Neural crest cell (in vitro differentiated cells): ENCODE data around the gene DOK6. TPM values are rescaled to one million over a fixed set of nuclear protein-coding genes. Genes with fewer than 3 reads are reported as not detected.
A peak's percentile ranks its signal among the peaks of the same experiment; 100 is the strongest.

Source experiments
- DNase-seq: peaks from one replicate; pipeline ENCODE4 v3.0.0; 2021; ENCODE audit warnings: low read depth, mixed read lengths, low spot score
- H3K27ac Mint-ChIP-seq: one replicate; pipeline ENCODE4 v1.8.0; 2021; ENCODE audit warnings: mild to moderate bottlenecking, mixed read lengths; ENCODE audit not compliant: unreplicated experiment
- H3K27me3 Mint-ChIP-seq: 2 replicates; pipeline ENCODE4 v1.8.0; 2021; ENCODE audit warnings: low read depth, mild to moderate bottlenecking, mixed read lengths
- H3K36me3 Mint-ChIP-seq: 2 replicates; pipeline ENCODE4 v1.8.0; 2021; ENCODE audit warnings: low read depth, mild to moderate bottlenecking, mixed read lengths
- H3K4me1 Mint-ChIP-seq: 2 replicates; pipeline ENCODE4 v1.8.0; 2021; ENCODE audit warnings: mixed read lengths
- H3K4me3 Mint-ChIP-seq: one replicate; pipeline ENCODE4 v1.8.0; 2021; ENCODE audit warnings: mild to moderate bottlenecking, mixed read lengths
- H3K9me3 Mint-ChIP-seq: 2 replicates; pipeline ENCODE4 v1.8.0; 2021; ENCODE audit warnings: mixed read lengths
- CTCF ChIP-seq: fragments of 200-600 bp; sonication (generic); conservative IDR thresholded peaks from 2 replicates; pipeline ENCODE4 v1.5.0; 2021; ENCODE audit warnings: antibody characterized with exemption, mild to moderate bottlenecking
- total RNA-seq: library from RNA; stranded (reverse); gene quantifications from 2 replicates; pipeline ENCODE4 v1.2.1, GENCODE V29; 2021

The DOK6 gene
- total RNA-seq, 1 donor from 2014 or later, result 3.6 TPM

- no peak overlapping the region for H3K27ac Mint-ChIP-seq
- no peak for DNase-seq
- no peaks in the 10 kb centered on the region for H3K9me3 Mint-ChIP-seq
- H3K4me1 Mint-ChIP-seq, result no peaks in the 10 kb centered on the region
- TF ChIP-seq CTCF, result no peak
- no peaks in the 10 kb centered on the region for H3K36me3 Mint-ChIP-seq
- H3K27me3 Mint-ChIP-seq, result no peaks in the 10 kb centered on the region
- H3K4me3 Mint-ChIP-seq, result no peak overlapping the region
Observed at GRCh38 chr18:69388222-69388621, 12.5 kb upstream of the DOK6 start.

GRCh38 chr18:69397096-69397495 lies 3.6 kb upstream of the DOK6 start:
- H3K27ac Mint-ChIP-seq, result no peak overlapping the region
- H3K4me1 Mint-ChIP-seq, result peaks cover 17% of the 10 kb centered on the region
- no peak for TF ChIP-seq CTCF
- peaks cover 21% of the 10 kb centered on the region for H3K27me3 Mint-ChIP-seq
- peak overlapping the region; percentile 24 for H3K4me3 Mint-ChIP-seq
- DNase-seq, result no peak
- H3K36me3 Mint-ChIP-seq, result no peaks in the 10 kb centered on the region
- no peaks in the 10 kb centered on the region for H3K9me3 Mint-ChIP-seq

GRCh38 chr18:69399253-69399652 lies 1.4 kb upstream of the DOK6 start:
- Mint-ChIP-seq H3K27me3 (peaks cover 39% of the 10 kb centered on the region), H3K27ac (no peak overlapping the region), H3K4me3 (peak overlapping the region; percentile 66), H3K4me1 (peaks cover 25% of the 10 kb centered on the region), H3K9me3 (no peaks in the 10 kb centered on the region), H3K36me3 (no peaks in the 10 kb centered on the region)
- no peak for TF ChIP-seq CTCF
- no peak for DNase-seq

DNA sequence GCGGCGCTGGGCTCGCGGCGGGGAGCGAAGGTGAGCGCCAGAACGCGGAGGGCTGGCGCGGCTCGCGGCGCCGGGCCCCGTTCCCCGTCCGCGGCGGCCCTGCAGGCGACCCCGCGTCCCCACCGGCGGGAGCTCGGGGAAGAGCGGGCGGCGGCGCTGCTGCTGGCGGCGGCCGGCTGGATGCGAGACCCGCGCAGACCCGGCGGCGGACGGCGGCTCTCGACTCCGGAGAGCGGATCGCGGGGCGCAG lies 213 bp downstream of the DOK6 start:
- no peak for DNase-seq
- Mint-ChIP-seq H3K27me3 (peaks cover 47% of the 10 kb centered on the region), H3K36me3 (no peaks in the 10 kb centered on the region), H3K4me3 (peak overlapping the region; percentile 90), H3K9me3 (no peaks in the 10 kb centered on the region), H3K4me1 (peaks cover 25% of the 10 kb centered on the region), H3K27ac (no peak overlapping the region)
- peak; percentile 3 for TF ChIP-seq CTCF

- peak; percentile 30 for DNase-seq
- Mint-ChIP-seq H3K4me1 (peaks cover 25% of the 10 kb centered on the region), H3K27ac (no peak overlapping the region), H3K4me3 (peak overlapping the region; percentile 90), H3K9me3 (no peaks in the 10 kb centered on the region), H3K36me3 (no peaks in the 10 kb centered on the region), H3K27me3 (peaks cover 47% of the 10 kb centered on the region)
- no peak for TF ChIP-seq CTCF
Observed at GRCh38 chr18:69401226-69401971, 711 bp downstream of the DOK6 start.
